ENCODE results near the gene NT5C.
A peak's percentile ranks its signal among the peaks of the same experiment; 100 is the strongest.

Gene NT5C

GRCh38 chr17:75109407-75110233 is 21.9 kb downstream of the NT5C start, which contains the start of gene ARMC7 (continued):
- TF ChIP-seq ZBTB11 (tag by site-specific recombination; conservative IDR thresholded peaks at IDR 0.05; ENCODE audit: low read depth): peak; percentile 96
- TF ChIP-seq ZNF2 (tag by site-specific recombination; IDR thresholded peaks at IDR 0.05): 0 out of 2 replicates have a peak, but pooled peaks have one; percentile 14
- no peak for TF ChIP-seq ZNF558 (tag by site-specific recombination; IDR thresholded peaks at IDR 0.05)
- TF ChIP-seq INSM2 (tag by site-specific recombination; IDR thresholded peaks at IDR 0.05): 0 out of 2 replicates have a peak, but pooled peaks have one; percentile 39
- peak; percentile 34; the same call in 1 of the 2 replicates for TF ChIP-seq ZEB2 (tag by site-specific recombination; IDR thresholded peaks at IDR 0.05)

- Histone ChIP-seq H3K27ac (ENCODE audit: extremely low read depth, low read depth, low read length) (peak overlapping the region; percentile 67; the same call in 1 of the 2 replicates), H3K4me3 (ENCODE audit: low read depth, low read length) (no peak overlapping the region; the same call in 1 of the 2 replicates), H3K36me3 (ENCODE audit: control insufficient read depth in 2 of 2, insufficient read depth in 1 of 2, low read length in 2 of 2) (peaks cover 0 to 7% of the 10 kb centered on the region in 2 experiments; a peak in 2 of 3 replicates), H3K4me1 (ENCODE audit: control insufficient read depth, insufficient read depth, low read length) (peaks cover 15% of the 10 kb centered on the region), H3K9me3 (ENCODE audit: control insufficient read depth, insufficient read depth, low read depth, low read length) (no peaks in the 10 kb centered on the region)
- CTCF ChIA-PET: interaction anchor here (0.6 to 7.1 kb wide), 6 partner anchors 27 to 152 kb away, joined by 3 to 117 read pairs (median 4); no protein-coding TSS in a partner anchor
- POLR2A ChIA-PET: interaction anchor here (0.5 to 2.5 kb wide), 16 partner anchors 12 to 180 kb away, joined by 3 to 13 read pairs (median 4); partner anchors contain the start of genes ATP5PD, NT5C, NUP85 and SLC25A19
- no peak for TF ChIP-seq ZNF184 (tag by site-specific recombination; IDR thresholded peaks at IDR 0.05)
- no peak for TF ChIP-seq ZNF174 (tag by site-specific recombination; IDR thresholded peaks at IDR 0.05)
- no peak for TF ChIP-seq ZNF555 (tag by site-specific recombination; conservative IDR thresholded peaks at IDR 0.05)
- TF ChIP-seq ZNF621 (tag by site-specific recombination; IDR thresholded peaks at IDR 0.05): no peak
- TF ChIP-seq ZNF146 (tag by site-specific recombination; IDR thresholded peaks at IDR 0.05): no peak
- no peak for TF ChIP-seq KLF10 (tag by site-specific recombination; IDR thresholded peaks at IDR 0.05)
- TF ChIP-seq ZSCAN30 (tag by site-specific recombination; IDR thresholded peaks at IDR 0.05): no peak
- TF ChIP-seq ZNF629 (tag by site-specific recombination; IDR thresholded peaks at IDR 0.05): no peak
- no peak for TF ChIP-seq ZNF654 (tag by site-specific recombination; IDR thresholded peaks at IDR 0.05; ENCODE audit: low read depth)
- TF ChIP-seq ZNF530 (tag by site-specific recombination; IDR thresholded peaks at IDR 0.05; ENCODE audit: low read depth): no peak
- TF ChIP-seq KLF9 (tag by site-specific recombination; IDR thresholded peaks at IDR 0.05; ENCODE audit: low read depth): no peak
- TF ChIP-seq ZNF157 (tag by site-specific recombination; IDR thresholded peaks at IDR 0.05): no peak
Observed at GRCh38 chr17:75109046-75109406, 22.5 kb downstream of the NT5C start.

- Histone ChIP-seq H3K36me3 (ENCODE audit: control insufficient read depth in 2 of 2, insufficient read depth in 1 of 2, low read length in 2 of 2) (peaks cover 0 to 7% of the 10 kb centered on the region in 2 experiments; a peak in 2 of 3 replicates), H3K27ac (ENCODE audit: extremely low read depth, low read depth, low read length) (no peak overlapping the region), H3K4me1 (ENCODE audit: control insufficient read depth, insufficient read depth, low read length) (peaks cover 15% of the 10 kb centered on the region), H3K4me3 (ENCODE audit: low read depth, low read length) (no peak overlapping the region), H3K9me3 (ENCODE audit: control insufficient read depth, insufficient read depth, low read depth, low read length) (no peaks in the 10 kb centered on the region)
- ChIA-PET CTCF (interaction anchor here (0.7 to 2.2 kb wide), 2 partner anchors 40 to 45 kb away, joined by 4 to 7 read pairs; no protein-coding TSS in a partner anchor), POLR2A (no interaction called here)
- TF ChIP-seq PRDM6 (tag by site-specific recombination; IDR thresholded peaks at IDR 0.05): no peak
- TF ChIP-seq PRDM10 (tag by site-specific recombination; IDR thresholded peaks at IDR 0.05): peak; percentile 2; the same call in 1 of the 2 replicates
- TF ChIP-seq TRIM28 (IDR thresholded peaks at IDR 0.05; ENCODE audit: borderline replicate concordance, low read length): no peak
Observed at GRCh38 chr17:75108193-75108592, 23.3 kb downstream of the NT5C start.

Data from HEK293 (cell line).